PFSK-1 (cell line): ENCODE data around the gene CTPS1.

ENCODE experiments used
- FOXP2 ChIP-seq: optimal IDR thresholded peaks from 2 replicates; pipeline ENCODE3; 2011; ENCODE audit warnings: borderline replicate concordance, control low read depth, inconsistent platforms; ENCODE audit not compliant: insufficient read depth; ENCODE audit errors: extremely low read length, extremely low read depth
- POLR2AphosphoS5 ChIP-seq: IDR thresholded peaks from 2 replicates; pipeline ENCODE4 v1.6.1; 2012; ENCODE audit warnings: low read depth, mild to moderate bottlenecking, control low read depth, low read length, moderate library complexity
- REST ChIP-seq, 2 experiments: IDR thresholded peaks; 2 replicates each; pipeline versions ENCODE4 v1.6.1 to v1.8.0; 2011 to 2012; ENCODE audit warnings: low read depth in 2 of 2, low read length in 2 of 2, control low read depth in 1 of 2, inconsistent platforms in 1 of 2, mild to moderate bottlenecking in 1 of 2, moderate library complexity in 1 of 2; ENCODE audit not compliant: insufficient read depth in 1 of 2
- SIN3A ChIP-seq: IDR thresholded peaks from 2 replicates; pipeline ENCODE4 v1.6.1; 2012; ENCODE audit warnings: mild to moderate bottlenecking, low read length, moderate library complexity, borderline replicate concordance; ENCODE audit not compliant: insufficient read depth
- TAF1 ChIP-seq: IDR thresholded peaks from 2 replicates; pipeline ENCODE4 v1.6.1; 2012; ENCODE audit warnings: low read length, control low read depth, borderline replicate concordance; ENCODE audit not compliant: insufficient read depth

Gene CTPS1

GRCh38 chr1:40965531-40965930, 14.0 kb upstream of the CTPS1 start:
- TF ChIP-seq FOXP2 = no peak
- TF ChIP-seq POLR2AphosphoS5 = no peak
- TF ChIP-seq SIN3A = no peak
- no peak for TF ChIP-seq TAF1
- TF ChIP-seq REST (IDR thresholded peaks at IDR 0.05; ENCODE audit: insufficient read depth in 1 of 2, low read depth in 2 of 2, low read length in 2 of 2) = no peak

GRCh38 chr1:40966417-40966816, 13.1 kb upstream of the CTPS1 start:
- no peak for TF ChIP-seq POLR2AphosphoS5
- TF ChIP-seq TAF1 = no peak
- no peak for TF ChIP-seq SIN3A
- no peak for TF ChIP-seq REST (IDR thresholded peaks at IDR 0.05; ENCODE audit: insufficient read depth in 1 of 2, low read depth in 2 of 2, low read length in 2 of 2)

- TF ChIP-seq POLR2AphosphoS5 = no peak
- TF ChIP-seq REST (IDR thresholded peaks at IDR 0.05; ENCODE audit: insufficient read depth in 1 of 2, low read depth in 2 of 2, low read length in 2 of 2) = no peak
- no peak for TF ChIP-seq FOXP2
- no peak for TF ChIP-seq SIN3A
- TF ChIP-seq TAF1 = no peak
Measured at GRCh38 chr1:40969445-40969844, 10.1 kb upstream of the CTPS1 start.

- no peak for TF ChIP-seq REST (IDR thresholded peaks at IDR 0.05; ENCODE audit: insufficient read depth in 1 of 2, low read depth in 2 of 2, low read length in 2 of 2)
- no peak for TF ChIP-seq POLR2AphosphoS5
- TF ChIP-seq SIN3A = no peak
- no peak for TF ChIP-seq TAF1
- TF ChIP-seq FOXP2 = no peak
Measured at GRCh38 chr1:40971966-40972365, 7.5 kb upstream of the CTPS1 start.

- TF ChIP-seq REST (IDR thresholded peaks at IDR 0.05; ENCODE audit: insufficient read depth in 1 of 2, low read depth in 2 of 2, low read length in 2 of 2) = no peak
- no peak for TF ChIP-seq TAF1
- no peak for TF ChIP-seq FOXP2
- no peak for TF ChIP-seq POLR2AphosphoS5
- no peak for TF ChIP-seq SIN3A
Measured at GRCh38 chr1:40973912-40974311, 5.6 kb upstream of the CTPS1 start.
